WTC11 (cell line): ENCODE results near the gene FSTL3. TPM values are rescaled to one million over a fixed set of nuclear protein-coding genes. Genes with fewer than 3 reads are reported as not detected.

Source experiments
- ATAC-seq: fragments of 200-7000 bp; cut with Tn5 transposase; 2 replicates; pipeline ENCODE4 v1.10.0; 2021; ENCODE audit warnings: mild to moderate bottlenecking, moderate library complexity
- CTCF ChIA-PET: fragments of 300-600 bp; sonication (Branson Sonifier 250); formaldehyde crosslinking; loops from one replicate; lab custom pipeline; 2021; ENCODE audit warnings: antibody characterized with exemption; lab: Charles Lee
- POLR2A ChIA-PET: fragments of 350-600 bp; sonication (Branson Sonifier 250); formaldehyde crosslinking; loops from one replicate; lab custom pipeline; 2021; ENCODE audit warnings: antibody characterized with exemption; lab: Charles Lee
- DNase-seq: peaks from one replicate; pipeline ENCODE4 v3.0.0; 2021; ENCODE audit warnings: low spot score
- H3K27ac Mint-ChIP-seq: 2 replicates; pipeline ENCODE4 v1.8.0; 2021; ENCODE audit warnings: mixed read lengths
- H3K27me3 Mint-ChIP-seq: 2 replicates; pipeline ENCODE4 v1.8.0; 2021; ENCODE audit warnings: low read depth, mild to moderate bottlenecking, moderate library complexity, mixed read lengths
- H3K36me3 Mint-ChIP-seq: 2 replicates; pipeline ENCODE4 v1.8.0; 2021; ENCODE audit warnings: mixed read lengths
- H3K4me1 Mint-ChIP-seq: 2 replicates; pipeline ENCODE4 v1.8.0; 2022; ENCODE audit warnings: mixed read lengths
- H3K4me3 Mint-ChIP-seq: 2 replicates; pipeline ENCODE4 v1.8.0; 2021; ENCODE audit warnings: mild to moderate bottlenecking, moderate library complexity, mixed read lengths
- H3K9me3 Mint-ChIP-seq: 2 replicates; pipeline ENCODE4 v1.8.0; 2021; ENCODE audit warnings: mixed read lengths
- ATF2 ChIP-seq: sonication (generic); formaldehyde crosslinking; IDR thresholded peaks from 2 replicates; pipeline ENCODE4 v1.8.1; 2022; ENCODE audit warnings: low read depth, missing genetic modification reagents, borderline replicate concordance
- CREB1 ChIP-seq: sonication (generic); formaldehyde crosslinking; IDR thresholded peaks from 2 replicates; pipeline ENCODE4 v1.8.0; 2023; ENCODE audit warnings: mild to moderate bottlenecking, missing genetic modification reagents
- E2F4 ChIP-seq: sonication (generic); formaldehyde crosslinking; IDR thresholded peaks from 2 replicates; pipeline ENCODE4 v1.8.1; 2022; ENCODE audit warnings: low read depth, mild to moderate bottlenecking, moderate library complexity, missing genetic modification reagents, borderline replicate concordance
- ETV6 ChIP-seq: sonication (generic); formaldehyde crosslinking; IDR thresholded peaks from 2 replicates; pipeline ENCODE4 v1.8.1; 2022; ENCODE audit warnings: mild to moderate bottlenecking, missing genetic modification reagents
- FOXP4 ChIP-seq: sonication (generic); formaldehyde crosslinking; IDR thresholded peaks from 2 replicates; pipeline ENCODE4 v1.8.0; 2022; ENCODE audit warnings: mild to moderate bottlenecking, missing genetic modification reagents
- GABPB1 ChIP-seq: sonication (generic); formaldehyde crosslinking; IDR thresholded peaks from 2 replicates; pipeline ENCODE4 v1.8.1; 2023; ENCODE audit warnings: mild to moderate bottlenecking, missing genetic modification reagents
- GTF2I ChIP-seq: fragments of 250-450 bp; sonication (Bioruptor Pico); conservative IDR thresholded peaks from 2 replicates; pipeline ENCODE4 v1.4.0; 2021; ENCODE audit warnings: mild to moderate bottlenecking
- HMGXB4 ChIP-seq: sonication (generic); formaldehyde crosslinking; IDR thresholded peaks from 2 replicates; pipeline ENCODE4 v1.8.1; 2023; ENCODE audit warnings: mild to moderate bottlenecking, moderate library complexity, missing genetic modification reagents
- JAZF1 ChIP-seq: fragments of 250-450 bp; sonication (Bioruptor Pico); IDR thresholded peaks from 2 replicates; pipeline ENCODE4 v1.9.0; 2021; ENCODE audit warnings: moderate library complexity, mild to moderate bottlenecking, inconsistent platforms
- NR1H2 ChIP-seq: sonication (generic); formaldehyde crosslinking; IDR thresholded peaks from 2 replicates; pipeline ENCODE4 v1.9.0; 2021; ENCODE audit warnings: mild to moderate bottlenecking, moderate library complexity, missing genetic modification reagents
- OVOL2 ChIP-seq: fragments of 250-450 bp; sonication (Bioruptor Pico); IDR thresholded peaks from 2 replicates; pipeline ENCODE4 v1.9.0; 2021; ENCODE audit warnings: mild to moderate bottlenecking, borderline replicate concordance
- RELA ChIP-seq: sonication (generic); formaldehyde crosslinking; IDR thresholded peaks from 2 replicates; pipeline ENCODE4 v1.8.1; 2022; ENCODE audit warnings: missing genetic modification reagents, mild to moderate bottlenecking, borderline replicate concordance
- RORB ChIP-seq: fragments of 250-450 bp; sonication (Bioruptor Pico); IDR thresholded peaks from 2 replicates; pipeline ENCODE4 v1.9.0; 2021; ENCODE audit warnings: mild to moderate bottlenecking
- SP1 ChIP-seq: sonication (generic); formaldehyde crosslinking; conservative IDR thresholded peaks from 2 replicates; pipeline ENCODE4 v1.8.1; 2022; ENCODE audit warnings: missing genetic modification reagents
- TCF7 ChIP-seq: sonication (generic); formaldehyde crosslinking; IDR thresholded peaks from 2 replicates; pipeline ENCODE4 v1.8.0; 2022; ENCODE audit warnings: mild to moderate bottlenecking, low read depth, missing genetic modification reagents, moderate library complexity
- ZBTB21 ChIP-seq: sonication (generic); formaldehyde crosslinking; IDR thresholded peaks from 2 replicates; pipeline ENCODE4 v1.8.1; 2023; ENCODE audit warnings: mild to moderate bottlenecking, missing genetic modification reagents, borderline replicate concordance
- ZNF121 ChIP-seq: sonication (generic); formaldehyde crosslinking; IDR thresholded peaks from 2 replicates; pipeline ENCODE4 v1.8.0; 2023; ENCODE audit warnings: missing genetic modification reagents
- ZNF317 ChIP-seq: sonication (generic); formaldehyde crosslinking; IDR thresholded peaks from 2 replicates; pipeline ENCODE4 v1.8.1; 2023; ENCODE audit warnings: low read depth, mild to moderate bottlenecking, moderate library complexity, missing genetic modification reagents, borderline replicate concordance
- ZNF425 ChIP-seq: fragments of 250-450 bp; sonication (Bioruptor Pico); conservative IDR thresholded peaks from 2 replicates; pipeline ENCODE4 v1.9.0; 2021; ENCODE audit warnings: mild to moderate bottlenecking
- ZNF532 ChIP-seq: fragments of 250-450 bp; sonication (Bioruptor Pico); IDR thresholded peaks from 2 replicates; pipeline ENCODE4 v1.9.0; 2021; ENCODE audit warnings: mild to moderate bottlenecking, borderline replicate concordance
- total RNA-seq: library from RNA; stranded (reverse); gene quantifications from 3 replicates; pipeline ENCODE4 v1.2.3, GENCODE V29; 2021

The FSTL3 gene
- total RNA-seq, 1 experiment from 2014 or later = 8.7 TPM

- TF ChIP-seq HMGXB4 (CRISPR knock-in tag) (no peak), ATF2 (CRISPR knock-in tag) (no peak), NR1H2 (no peak), JAZF1 (CRISPR knock-in tag) (no peak)
Observed at GRCh38 chr19:722553-723101, 46.4 kb downstream of the FSTL3 start (continued).

- H3K27me3 Mint-ChIP-seq = no peaks in the 10 kb centered on the region
- H3K4me3 Mint-ChIP-seq = no peak overlapping the region
- DNase-seq (no peak), ATAC-seq (no peak)
- no peaks in the 10 kb centered on the region for H3K36me3 Mint-ChIP-seq
- H3K4me1 Mint-ChIP-seq = peaks cover 5% of the 10 kb centered on the region
- no peak overlapping the region for H3K27ac Mint-ChIP-seq
- POLR2A ChIA-PET = no interaction called here
- no peaks in the 10 kb centered on the region for H3K9me3 Mint-ChIP-seq
- CTCF ChIA-PET = interaction anchor here (0.6 to 1.6 kb wide), 4 partner anchors 8 to 18 kb away, joined by 3 to 8 read pairs (median 4); partner anchors contain the start of gene PALM
- TF ChIP-seq TCF7 (no peak), RELA (CRISPR knock-in tag) (no peak), FOXP4 (CRISPR knock-in tag) (no peak), RORB (no peak), ZBTB21 (CRISPR knock-in tag) (no peak), ZNF425 (CRISPR knock-in tag) (no peak), JAZF1 (CRISPR knock-in tag) (no peak), GABPB1 (CRISPR knock-in tag) (no peak)
Observed at GRCh38 chr19:723247-723646, 47.1 kb downstream of the FSTL3 start.

- no peaks in the 10 kb centered on the region for H3K9me3 Mint-ChIP-seq
- no peaks in the 10 kb centered on the region for H3K27me3 Mint-ChIP-seq
- no peaks in the 10 kb centered on the region for H3K36me3 Mint-ChIP-seq
- H3K4me1 Mint-ChIP-seq = peaks cover under 1% of the 10 kb centered on the region
- ChIA-PET CTCF (interaction anchor here (1.3 to 1.6 kb wide), 2 partner anchors 11 to 15 kb away, joined by 5 to 8 read pairs; partner anchors contain the start of gene PALM), POLR2A (no interaction called here)
- no peak overlapping the region for H3K27ac Mint-ChIP-seq
- DNase-seq = no peak
- no peak for ATAC-seq
- H3K4me3 Mint-ChIP-seq = no peak overlapping the region
- TF ChIP-seq ZNF317 (CRISPR knock-in tag) (no peak), ZNF532 (no peak), SP1 (no peak), E2F4 (CRISPR knock-in tag) (no peak), RORB (no peak), GTF2I (CRISPR knock-in tag) (no peak), OVOL2 (no peak), CREB1 (CRISPR knock-in tag) (no peak), ZNF121 (CRISPR knock-in tag) (no peak), ETV6 (CRISPR knock-in tag) (no peak)
Observed at GRCh38 chr19:723714-724113, 47.5 kb downstream of the FSTL3 start.
